Gastrocnemius medialis (tissue), 4 donors: ENCODE results near the gene APOH. TPM values are rescaled to one million over a fixed set of nuclear protein-coding genes. Genes with fewer than 3 reads are reported as not detected.

ENCODE experiments used
- ATAC-seq, 2 donors: fragments of 150-250 bp; one replicate each; pipeline ENCODE4 v1.9.1; 2016
- DNase-seq, 2 donors: peaks; one replicate each; pipeline ENCODE4 v3.0.0-alpha.2; 2019
- H3K27ac ChIP-seq, 4 donors: fragments of 200-600 bp; sonication (generic); 1 replicate in 1 of 4; 2 replicates in 3 of 4; pipeline ENCODE4 v1.5.1; 2016 to 2018; ENCODE audit warnings: mild to moderate bottlenecking in 2 of 4, moderate library complexity in 1 of 4
- H3K27me3 ChIP-seq, 3 donors: fragments of 200-600 bp; sonication (generic) in 2 of 3; 1 replicate in 1 of 3; 2 replicates in 2 of 3; pipeline versions ENCODE4 v1.5.1 to v1.6.0; 2016 to 2019; ENCODE audit warnings: mild to moderate bottlenecking in 1 of 3, moderate library complexity in 1 of 3
- H3K36me3 ChIP-seq, 2 donors: fragments of 200-600 bp; sonication (generic) in 1 of 2; one replicate each; pipeline ENCODE4 v1.5.1; 2017 to 2018
- H3K4me1 ChIP-seq, 2 donors: fragments of 200-600 bp; sonication (generic) in 1 of 2; one replicate each; pipeline ENCODE4 v1.5.1; 2016 to 2017; ENCODE audit warnings: mild to moderate bottlenecking in 2 of 2
- H3K4me3 ChIP-seq, 4 donors: fragments of 200-600 bp; sonication (generic) in 3 of 4; 1 replicate in 1 of 4; 2 replicates in 3 of 4; pipeline ENCODE4 v1.5.1; 2016 to 2019; ENCODE audit warnings: mild to moderate bottlenecking in 2 of 4
- H3K9me3 ChIP-seq, 3 donors: fragments of 200-600 bp; sonication (generic) in 2 of 3; 1 replicate in 1 of 3; 2 replicates in 2 of 3; pipeline ENCODE4 v1.5.1; 2016 to 2019
- CTCF ChIP-seq, 5 experiments: fragments of 450-650 bp in 3 of 5; fragments of 200-600 bp in 2 of 5; sonication (generic) in 2 of 5; IDR thresholded peaks in 4 of 5; conservative IDR thresholded peaks in 1 of 5; 1 replicate in 4 of 5; 2 replicates in 1 of 5; pipeline ENCODE4 v1.5.1; 2016 to 2019; ENCODE audit warnings: antibody characterized with exemption in 5 of 5, mild to moderate bottlenecking in 3 of 5, moderate library complexity in 3 of 5
- POLR2A ChIP-seq, 2 donors: fragments of 450-650 bp; IDR thresholded peaks; one replicate each; pipeline ENCODE4 v1.6.1; 2017; ENCODE audit warnings: antibody characterized with exemption in 2 of 2, mild to moderate bottlenecking in 2 of 2, moderate library complexity in 2 of 2
- in situ Hi-C, 4 donors: fragments of 200-750 bp; cut with MboI; loops; one replicate each; pipeline versions ENCODE4 v1.15.0 to v1.8.0; 2017; ENCODE audit warnings: low sequenced_read_pairs in 4 of 4
- intact Hi-C: fragments of 100-400 bp; cut with DNase I; formaldehyde crosslinking; loops from one replicate; pipeline ENCODE4 v1.15.1; 2023; ENCODE audit warnings: low total_unique reads
- total RNA-seq, 4 donors: library from RNA; depleted of rRNA; stranded (reverse); fragments of >200 nt; gene quantifications; one replicate each; pipeline versions ENCODE4 v1.1.0 to v1.2.3, GENCODE V29; 2016

The APOH gene
- total RNA-seq, 4 donors from 2014 or later, result 4.4 to 11.5 TPM; not detected in 2

DNA sequence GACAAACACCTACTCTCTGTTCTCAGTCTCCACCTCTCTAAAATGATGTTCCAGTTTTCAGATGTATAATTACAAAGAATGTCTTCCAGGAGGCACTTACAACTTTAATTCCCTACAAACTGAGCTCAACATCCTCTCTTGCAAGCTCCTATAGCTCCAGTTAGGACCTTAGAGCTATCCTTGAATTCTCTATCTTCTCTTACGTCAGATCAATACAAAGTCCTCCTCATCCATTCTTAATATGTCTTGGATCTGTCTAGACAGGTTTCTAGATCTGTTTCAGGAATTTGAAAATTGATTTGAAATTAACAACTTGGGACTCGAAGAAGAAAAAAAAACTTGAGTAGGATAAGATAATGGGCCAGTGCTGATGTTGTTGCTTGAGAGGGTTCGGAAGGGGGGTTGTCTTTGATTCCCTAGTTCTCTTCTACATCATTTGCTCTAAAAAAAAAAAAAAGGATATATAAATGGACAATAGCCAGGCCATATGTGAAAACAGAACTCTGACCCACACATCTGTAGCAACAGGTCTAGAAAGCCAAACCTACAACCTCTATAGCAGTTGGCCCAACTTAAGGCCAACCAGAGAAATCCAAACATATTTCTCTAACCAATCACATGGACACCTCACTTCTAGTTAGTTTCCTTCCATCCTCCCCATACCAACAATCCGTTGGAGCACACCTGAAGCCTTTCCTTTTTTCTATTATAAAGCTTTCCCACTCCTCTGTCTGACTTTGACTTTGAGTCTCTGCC lies 746 bp upstream of the APOH start:
- no peak for TF ChIP-seq CTCF (IDR thresholded peaks at IDR 0.05 in 4 of 5, conservative IDR thresholded peaks at IDR 0.05 in 1 of 5)
- TF ChIP-seq POLR2A (IDR thresholded peaks at IDR 0.05), result no peak
- intact Hi-C loops, result no loop called here
- Histone ChIP-seq H3K4me1 (no peaks in the 10 kb centered on the region), H3K4me3 (no peak overlapping the region), H3K9me3 (no peaks in the 10 kb centered on the region), H3K36me3 (no peaks in the 10 kb centered on the region), H3K27me3 (no peaks in the 10 kb centered on the region), H3K27ac (no peak overlapping the region)
- DNase-seq (no peak), ATAC-seq (no peak)
- in situ Hi-C loops, result loop anchor here in 1 of 4 donors (25.0 kb wide), 1 partner anchor 682 kb away; no protein-coding TSS in a partner anchor

DNA sequence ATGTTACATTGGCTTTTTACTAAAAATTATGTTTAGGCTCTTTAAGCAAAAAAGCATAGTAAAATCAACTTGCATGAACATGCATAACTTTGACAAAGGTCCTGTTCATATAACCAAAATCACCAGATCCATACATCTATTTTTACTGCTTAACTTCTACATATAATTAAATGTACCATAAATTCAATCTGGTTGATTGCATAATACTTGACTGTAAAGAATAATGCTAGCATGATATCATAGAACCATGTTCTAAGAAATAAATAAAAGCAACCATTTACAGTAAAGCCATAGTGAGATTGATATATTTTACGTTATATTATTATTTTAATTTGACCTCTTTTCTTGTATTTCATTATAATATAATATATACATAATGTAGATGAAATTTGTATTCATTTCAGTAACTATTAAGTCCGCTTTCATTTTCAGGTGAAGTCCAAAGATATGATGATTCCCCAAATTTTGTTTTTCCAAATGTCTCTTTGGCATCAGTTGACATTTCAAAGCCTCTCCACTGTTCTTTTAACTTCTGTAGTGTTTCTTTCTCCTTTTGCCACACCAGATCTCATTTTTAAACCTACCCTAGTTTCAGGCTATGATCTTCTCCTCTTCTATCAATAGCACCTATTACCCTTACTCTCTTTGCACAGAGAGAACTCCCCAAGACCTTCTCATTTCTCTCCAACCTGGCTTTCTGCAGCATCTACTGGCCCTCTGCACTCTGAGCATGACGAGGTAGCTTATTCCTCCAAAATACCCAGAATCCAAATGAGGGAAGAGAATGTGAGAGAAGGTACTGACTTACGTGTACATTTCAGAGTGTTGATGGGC lies 1.8 kb downstream of the APOH start:
- no peaks in the 10 kb centered on the region for H3K27me3 ChIP-seq
- H3K9me3 ChIP-seq, result no peaks in the 10 kb centered on the region
- ATAC-seq, result no peak
- no peaks in the 10 kb centered on the region for H3K4me1 ChIP-seq
- intact Hi-C loops, result no loop called here
- TF ChIP-seq CTCF (IDR thresholded peaks at IDR 0.05 in 4 of 5, conservative IDR thresholded peaks at IDR 0.05 in 1 of 5) (no peak), POLR2A (IDR thresholded peaks at IDR 0.05) (no peak)
- H3K27ac ChIP-seq, result no peak overlapping the region
- H3K4me3 ChIP-seq, result no peak overlapping the region
- H3K36me3 ChIP-seq, result no peaks in the 10 kb centered on the region
- DNase-seq, result no peak
- in situ Hi-C loops, result loop anchor here in 1 of 4 donors (25.0 kb wide), 1 partner anchor 685 kb away; no protein-coding TSS in a partner anchor

DNA sequence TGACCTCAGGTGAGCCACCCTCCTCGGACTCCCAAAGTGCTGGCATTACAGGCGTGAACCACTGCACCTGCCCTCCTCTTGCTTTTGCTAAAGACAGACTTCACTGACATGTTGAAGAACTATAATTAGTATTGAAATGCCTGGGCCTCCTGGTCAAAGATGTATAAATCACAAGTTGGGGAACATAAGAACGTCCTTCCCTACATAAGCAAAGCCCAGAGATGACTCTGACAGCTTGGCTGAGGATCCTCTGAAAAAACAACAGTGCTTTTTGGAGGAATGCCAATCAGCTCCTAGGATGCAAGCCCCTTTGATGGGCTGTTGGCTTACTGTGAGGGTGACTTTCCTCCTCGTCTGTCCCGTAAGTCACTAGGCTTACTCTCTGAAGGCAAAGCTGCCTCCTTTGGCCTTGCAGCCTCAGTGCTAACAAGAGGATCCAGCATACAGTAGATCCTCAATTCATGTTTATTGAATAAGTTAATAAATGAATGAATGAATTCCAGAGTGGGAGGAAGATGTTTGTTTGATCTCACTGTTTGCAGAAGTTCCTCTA lies 6.3 kb downstream of the APOH start:
- in situ Hi-C loops, result no loop called here
- H3K9me3 ChIP-seq, result no peaks in the 10 kb centered on the region
- DNase-seq (no peak), ATAC-seq (no peak)
- TF ChIP-seq CTCF (IDR thresholded peaks at IDR 0.05 in 4 of 5, conservative IDR thresholded peaks at IDR 0.05 in 1 of 5) (no peak), POLR2A (IDR thresholded peaks at IDR 0.05) (no peak)
- no peak overlapping the region for H3K27ac ChIP-seq
- intact Hi-C loops, result no loop called here
- no peaks in the 10 kb centered on the region for H3K27me3 ChIP-seq
- no peak overlapping the region for H3K4me3 ChIP-seq
- no peaks in the 10 kb centered on the region for H3K36me3 ChIP-seq
- H3K4me1 ChIP-seq, result no peaks in the 10 kb centered on the region

DNA sequence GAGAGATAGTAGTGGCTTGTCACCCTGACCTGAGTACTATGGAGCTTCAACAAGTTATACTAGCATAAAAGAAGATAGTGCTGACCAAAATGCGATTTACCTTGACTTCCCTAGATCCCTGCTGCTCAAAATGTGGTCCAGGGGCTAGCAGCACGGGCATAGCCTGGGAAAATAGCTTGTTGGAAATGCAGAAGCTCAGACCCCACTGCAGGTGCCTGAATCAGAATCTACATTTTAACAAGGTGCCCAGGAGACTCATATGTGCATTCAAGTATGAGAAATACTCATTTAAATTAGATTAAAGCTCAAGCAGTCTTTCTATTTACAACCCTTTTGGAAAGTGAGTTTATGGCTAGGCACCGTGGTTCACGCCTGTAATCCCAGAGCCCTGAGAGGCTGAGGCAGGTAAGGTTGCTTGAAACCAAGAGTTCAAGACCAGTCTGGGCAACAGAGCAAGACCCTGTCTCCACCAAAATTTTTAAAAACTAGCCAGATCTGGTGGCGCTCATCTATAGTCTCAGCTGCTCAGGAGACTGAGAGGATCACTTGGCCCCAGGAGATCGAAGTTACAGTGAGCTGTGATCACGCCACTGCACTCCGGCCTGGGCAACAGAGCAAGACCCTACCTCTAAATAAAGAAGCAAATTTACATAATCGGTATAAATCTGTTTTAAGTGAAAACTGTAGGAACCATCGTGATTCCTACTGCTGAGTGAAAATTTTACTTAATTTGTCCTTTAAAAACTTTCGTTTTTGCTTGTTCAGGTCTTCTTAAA lies 7.3 kb downstream of the APOH start:
- Histone ChIP-seq H3K27ac (no peak overlapping the region), H3K36me3 (no peaks in the 10 kb centered on the region), H3K4me3 (no peak overlapping the region), H3K27me3 (no peaks in the 10 kb centered on the region), H3K4me1 (no peaks in the 10 kb centered on the region), H3K9me3 (no peaks in the 10 kb centered on the region)
- ATAC-seq (no peak), DNase-seq (no peak)
- in situ Hi-C loops, result no loop called here
- intact Hi-C loops, result no loop called here
- TF ChIP-seq POLR2A (IDR thresholded peaks at IDR 0.05) (no peak), CTCF (IDR thresholded peaks at IDR 0.05 in 4 of 5, conservative IDR thresholded peaks at IDR 0.05 in 1 of 5) (no peak)
